C4-2B (cell line): Measurements from ENCODE around the gene MFAP3L.

Experiments
- H3K27ac ChIP-seq: fragments of 450-650 bp; 2 replicates; pipeline ENCODE4 v1.5.1; 2017
- ZFX ChIP-seq: fragments of 450-650 bp; IDR thresholded peaks from 2 replicates; pipeline ENCODE4 v1.6.1; 2017
- TF ChIP-seq, protein P1 (sequence below): fragments of 450-650 bp; conservative IDR thresholded peaks from 2 replicates; pipeline ENCODE4 v1.5.1; 2017; ENCODE audit warnings: mild to moderate bottlenecking

The MFAP3L gene

DNA sequence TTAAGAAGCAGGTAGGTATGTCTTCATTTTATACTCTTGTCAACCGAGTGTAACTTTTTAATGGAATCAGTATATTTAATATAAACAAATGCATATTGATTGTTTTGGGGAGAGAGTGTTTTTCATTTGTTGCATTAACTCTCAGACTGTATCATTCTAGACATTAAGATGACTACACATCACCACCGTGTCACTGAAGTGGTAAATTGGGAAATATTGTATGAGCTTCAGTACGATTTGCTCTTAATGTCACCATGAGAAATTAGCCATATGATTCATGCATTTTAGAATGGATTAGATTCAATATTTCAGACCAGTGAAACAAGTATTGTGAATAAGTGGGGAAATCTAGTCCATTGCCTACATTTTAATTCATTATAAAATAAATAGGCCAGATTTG is 9.7 kb upstream of the MFAP3L start:
- no peak overlapping the region for H3K27ac ChIP-seq
- TF ChIP-seq, protein P1, sequence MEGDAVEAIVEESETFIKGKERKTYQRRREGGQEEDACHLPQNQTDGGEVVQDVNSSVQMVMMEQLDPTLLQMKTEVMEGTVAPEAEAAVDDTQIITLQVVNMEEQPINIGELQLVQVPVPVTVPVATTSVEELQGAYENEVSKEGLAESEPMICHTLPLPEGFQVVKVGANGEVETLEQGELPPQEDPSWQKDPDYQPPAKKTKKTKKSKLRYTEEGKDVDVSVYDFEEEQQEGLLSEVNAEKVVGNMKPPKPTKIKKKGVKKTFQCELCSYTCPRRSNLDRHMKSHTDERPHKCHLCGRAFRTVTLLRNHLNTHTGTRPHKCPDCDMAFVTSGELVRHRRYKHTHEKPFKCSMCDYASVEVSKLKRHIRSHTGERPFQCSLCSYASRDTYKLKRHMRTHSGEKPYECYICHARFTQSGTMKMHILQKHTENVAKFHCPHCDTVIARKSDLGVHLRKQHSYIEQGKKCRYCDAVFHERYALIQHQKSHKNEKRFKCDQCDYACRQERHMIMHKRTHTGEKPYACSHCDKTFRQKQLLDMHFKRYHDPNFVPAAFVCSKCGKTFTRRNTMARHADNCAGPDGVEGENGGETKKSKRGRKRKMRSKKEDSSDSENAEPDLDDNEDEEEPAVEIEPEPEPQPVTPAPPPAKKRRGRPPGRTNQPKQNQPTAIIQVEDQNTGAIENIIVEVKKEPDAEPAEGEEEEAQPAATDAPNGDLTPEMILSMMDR, result no peak
- no peak for TF ChIP-seq ZFX

- no peak for TF ChIP-seq ZFX
- TF ChIP-seq, protein P1, result no peak
- H3K27ac ChIP-seq, result no peak overlapping the region
Measured at GRCh38 chr4:170035231-170035630, 9.0 kb upstream of the MFAP3L start.

GRCh38 chr4:170033999-170034398 is 7.8 kb upstream of the MFAP3L start:
- no peak overlapping the region for H3K27ac ChIP-seq

GRCh38 chr4:170030121-170030520 is 3.9 kb upstream of the MFAP3L start:
- no peak overlapping the region for H3K27ac ChIP-seq
- no peak for TF ChIP-seq ZFX
- TF ChIP-seq, protein P1, result no peak

More at GRCh38 chr4:170033999-170034398, 7.8 kb upstream of the MFAP3L start:
- TF ChIP-seq, protein P1, result no peak
- TF ChIP-seq ZFX, result no peak

DNA sequence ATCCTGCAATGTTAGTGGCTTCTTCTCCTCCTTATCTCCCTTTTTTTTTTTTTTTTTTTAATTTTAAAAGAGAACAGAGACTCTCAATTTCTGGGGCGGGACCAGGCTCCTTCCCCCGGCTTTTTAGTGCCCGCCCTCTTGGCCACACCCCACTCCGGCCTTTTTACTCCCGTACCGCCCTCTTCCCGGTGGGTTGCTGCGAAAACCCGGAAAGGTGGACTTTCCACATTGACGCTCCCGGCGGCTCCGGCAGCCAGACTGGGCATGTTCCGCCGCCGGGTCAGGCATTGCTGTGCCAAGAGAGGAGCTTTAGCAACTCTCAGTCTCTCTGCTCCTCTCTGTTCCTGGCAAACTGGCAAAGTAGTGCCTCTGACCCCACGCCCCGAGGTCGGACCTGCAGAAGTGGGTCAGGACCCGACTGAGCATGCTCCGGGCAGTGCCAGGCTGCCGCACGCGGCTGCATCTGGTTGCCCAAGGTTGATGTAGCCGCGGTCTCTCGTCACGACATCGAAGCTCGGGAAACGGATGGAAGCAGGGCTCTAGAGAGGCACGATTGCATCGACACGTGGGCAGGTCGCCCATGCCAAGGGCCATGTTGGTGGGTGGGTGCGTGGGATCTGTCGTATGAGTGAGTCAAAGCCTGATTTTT is 1.1 kb upstream of the MFAP3L start:
- H3K27ac ChIP-seq, result peak overlapping the region; percentile 88
- no peak for TF ChIP-seq ZFX
- TF ChIP-seq, protein P1, result no peak

GRCh38 chr4:170025523-170026252 is 507 bp downstream of the MFAP3L start:
- TF ChIP-seq ZFX, result no peak
- peak overlapping the region; percentile 88 for H3K27ac ChIP-seq

DNA sequence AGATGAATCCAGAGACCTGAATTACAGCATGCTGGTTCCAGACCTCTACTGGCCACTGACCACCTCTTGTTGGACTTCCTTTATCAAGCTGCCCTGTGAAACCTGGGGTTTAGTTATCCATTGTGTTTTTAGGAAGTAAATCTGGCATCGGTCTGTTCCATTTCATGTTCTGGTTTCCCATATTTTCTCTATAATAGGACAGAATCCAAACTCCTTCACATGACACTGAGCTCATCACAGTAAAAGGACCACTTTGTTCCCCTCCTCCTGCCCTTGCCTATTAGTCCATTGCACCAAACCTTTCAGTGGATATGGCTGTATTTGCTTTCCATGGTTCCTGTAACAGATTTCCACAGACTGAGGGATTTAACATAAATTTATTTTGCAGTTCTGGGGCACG is 4.0 kb downstream of the MFAP3L start:
- H3K27ac ChIP-seq, result no peak overlapping the region
- TF ChIP-seq, protein P1, result no peak
- no peak for TF ChIP-seq ZFX

- TF ChIP-seq, protein P1, result no peak
- no peak for TF ChIP-seq ZFX
- no peak overlapping the region for H3K27ac ChIP-seq
Measured at GRCh38 chr4:170017252-170017651, 8.9 kb downstream of the MFAP3L start.
